CD4-positive, alpha-beta T cell treated with Interferon gamma for 1 hour (primary cell): ENCODE measurements around the gene IGSF5.
"Not testable (repeated sequence)": the region's sequence is repeated elsewhere in the genome, so short reads cannot be mapped to it uniquely, and the experiment has no call there.

ENCODE experiments used
- DNase-seq: peaks from one replicate; pipeline ENCODE4 v3.0.0-alpha.2; 2020

IGSF5 gene

DNA sequence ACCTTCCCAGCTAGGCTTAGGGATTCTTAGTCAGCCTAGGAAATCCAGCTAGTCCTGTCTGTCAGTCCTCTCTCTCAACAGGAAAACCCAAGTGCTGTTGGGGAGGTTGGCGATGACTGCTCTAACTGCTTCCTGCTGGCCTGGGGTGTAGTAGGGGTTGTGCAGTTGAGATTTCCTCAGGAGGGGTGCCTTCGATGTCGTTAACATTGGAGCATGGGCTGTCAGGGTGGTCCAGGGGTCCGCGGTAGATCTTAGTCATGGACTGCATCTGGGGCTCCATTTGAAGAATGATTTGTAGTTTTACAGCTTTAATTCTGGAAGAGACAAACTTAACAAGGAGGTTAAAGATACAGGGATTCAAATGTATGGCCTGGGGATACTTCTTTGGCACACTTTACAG lies 5.5 kb upstream of the IGSF5 start:
- not testable (repeated sequence) for DNase-seq

DNA sequence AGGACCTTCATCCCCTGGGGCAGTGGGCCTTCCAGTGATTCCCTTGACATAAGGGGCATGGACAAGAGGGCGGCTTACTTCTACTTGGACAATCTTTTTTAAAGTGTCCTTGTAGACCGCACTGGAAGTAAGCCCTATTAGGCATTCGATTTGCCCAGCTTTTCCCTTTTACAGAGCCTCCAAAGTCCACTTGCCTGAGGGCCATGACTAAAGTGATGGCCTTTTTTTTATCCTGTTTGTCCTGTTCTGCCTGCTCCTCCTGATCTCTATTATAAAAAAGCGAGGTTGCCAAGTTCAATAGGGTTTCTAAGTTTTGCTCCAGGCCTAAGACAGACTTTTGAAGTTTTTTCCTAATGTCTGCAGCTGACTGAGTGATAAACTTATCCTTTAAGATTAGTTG lies 2.4 kb upstream of the IGSF5 start:
- DNase-seq: not testable (repeated sequence)

DNA sequence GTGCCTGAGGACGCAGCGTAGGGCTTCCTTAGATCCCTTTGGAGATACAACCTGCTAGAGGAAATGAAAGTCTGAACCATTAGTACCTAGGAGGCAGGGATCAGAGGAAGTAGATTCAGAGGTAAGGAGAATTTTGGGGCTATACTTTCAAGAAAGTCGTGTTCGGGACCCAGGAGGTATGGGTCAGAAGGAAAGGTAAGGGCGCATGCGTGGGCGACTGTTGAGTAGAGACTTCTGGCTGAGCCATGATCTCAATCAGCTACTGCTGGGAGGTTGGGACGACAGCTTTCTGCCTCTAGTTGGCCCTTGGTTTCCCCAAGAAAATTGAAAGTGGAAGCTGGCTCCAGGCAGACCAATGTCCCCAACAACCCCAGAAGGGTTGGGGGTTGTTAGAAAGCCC lies 349 bp downstream of the IGSF5 start:
- DNase-seq: not testable (repeated sequence)

DNA sequence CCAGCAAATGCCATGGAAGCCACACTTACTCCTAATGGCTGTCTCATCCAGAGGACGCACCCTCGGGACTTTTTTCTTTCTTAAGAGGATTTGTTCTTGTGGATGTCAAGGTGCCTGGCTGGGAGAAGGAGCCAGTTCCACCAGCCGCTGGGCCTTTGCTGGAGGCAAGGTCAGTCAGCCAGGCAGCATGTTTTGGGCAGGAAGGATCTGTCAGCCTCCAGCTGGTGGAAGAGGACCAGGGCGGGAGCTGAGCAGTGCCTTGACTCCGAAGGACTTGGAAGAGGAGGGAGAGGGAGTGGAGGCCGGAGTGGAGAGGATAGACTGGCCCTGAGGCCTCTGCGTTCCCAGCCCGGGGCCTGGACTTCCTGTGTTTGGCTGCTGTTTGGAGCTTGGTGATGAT lies 5.7 kb downstream of the IGSF5 start:
- DNase-seq: no peak

DNA sequence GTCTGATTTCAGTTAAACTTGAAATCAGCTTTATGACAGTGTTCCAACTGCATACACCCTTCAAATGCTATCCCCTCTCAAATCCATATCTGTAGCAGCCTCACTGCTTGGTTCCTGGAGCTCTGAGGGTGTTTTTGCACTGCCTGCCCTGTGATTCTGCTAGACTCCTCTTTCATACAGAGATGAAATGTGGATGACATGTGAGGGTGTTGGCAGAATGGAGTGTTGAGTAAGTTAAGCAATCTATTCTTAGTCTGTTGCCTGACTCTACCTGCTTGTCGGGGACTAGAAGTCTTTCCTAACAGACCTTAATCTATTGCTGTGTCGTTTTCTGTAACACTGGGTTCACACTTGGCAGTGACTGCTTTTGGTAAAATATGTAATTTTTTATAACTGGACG lies 9.8 kb downstream of the IGSF5 start:
- no peak for DNase-seq

DNA sequence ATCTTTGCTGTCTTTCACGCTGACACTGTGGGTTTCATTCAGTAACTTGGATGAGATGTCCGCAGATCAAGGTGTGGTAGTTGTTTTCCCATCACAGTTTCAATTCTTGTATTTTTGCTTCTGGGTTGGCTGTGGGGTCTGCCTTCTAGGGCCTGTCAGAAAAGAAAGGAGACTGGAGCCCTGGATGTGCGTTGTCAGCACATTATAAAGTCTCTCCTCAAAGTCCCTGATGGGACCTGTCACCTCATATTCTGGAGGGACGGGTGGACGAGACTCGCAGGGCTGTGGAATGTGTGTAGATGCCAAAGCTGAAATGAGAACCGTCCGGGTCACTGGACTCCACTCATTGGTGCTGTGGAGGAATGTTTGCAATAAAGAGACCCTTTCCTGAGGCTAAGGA lies 11.3 kb downstream of the IGSF5 start:
- DNase-seq: no peak

DNA sequence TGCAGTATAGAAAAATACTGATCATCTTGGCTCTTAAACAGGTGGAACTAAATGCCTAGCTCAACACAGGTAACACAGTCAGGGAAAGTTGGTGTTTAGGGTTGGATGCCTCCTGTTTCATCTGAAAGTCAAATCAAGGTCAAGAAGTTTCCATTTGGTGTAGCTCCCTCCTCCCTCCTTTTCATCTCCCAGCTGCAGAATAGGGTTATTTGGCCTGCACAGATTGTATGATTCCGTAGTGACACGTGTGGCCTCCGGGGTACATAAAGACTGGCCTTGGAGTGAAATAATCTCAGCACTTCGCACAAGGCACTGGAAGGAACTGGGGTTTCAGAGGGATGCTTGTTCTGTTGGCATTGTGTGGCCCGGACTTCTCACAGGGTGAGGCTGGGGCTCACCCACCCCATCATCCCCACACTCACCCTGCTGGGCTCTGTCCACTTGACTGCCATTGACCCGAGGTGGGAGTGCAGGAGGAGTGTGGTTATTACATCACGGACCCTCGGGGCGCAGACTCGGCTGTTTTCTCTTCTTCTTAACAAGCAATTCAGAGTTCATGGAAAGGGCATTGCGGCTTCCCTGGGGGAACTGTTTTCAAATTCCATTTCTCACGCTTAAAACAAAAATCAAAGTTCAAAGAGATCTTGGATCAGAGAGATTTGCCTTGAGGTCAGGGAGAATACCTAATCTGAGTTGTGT lies 18.4 kb downstream of the IGSF5 start:
- no peak for DNase-seq

DNA sequence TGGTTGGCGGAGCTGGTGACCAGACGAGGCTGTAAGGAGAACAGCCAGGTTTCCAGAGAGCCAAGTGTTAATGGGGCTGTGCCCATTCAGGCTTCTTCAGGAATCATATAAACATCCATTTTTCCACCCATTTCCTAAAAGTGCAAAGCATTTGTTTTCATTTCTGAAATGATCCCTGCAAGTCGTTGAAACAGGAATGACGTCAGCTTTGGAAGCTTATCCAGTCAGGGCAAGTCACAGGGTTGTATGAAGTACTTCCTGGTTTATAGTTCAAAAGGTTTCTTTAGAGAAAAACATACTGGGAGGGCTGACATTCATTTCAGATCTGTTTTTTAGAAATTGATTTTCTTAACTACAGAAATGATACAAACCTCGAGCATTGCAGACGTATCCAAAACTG lies 29.2 kb downstream of the IGSF5 start:
- DNase-seq: no peak

DNA sequence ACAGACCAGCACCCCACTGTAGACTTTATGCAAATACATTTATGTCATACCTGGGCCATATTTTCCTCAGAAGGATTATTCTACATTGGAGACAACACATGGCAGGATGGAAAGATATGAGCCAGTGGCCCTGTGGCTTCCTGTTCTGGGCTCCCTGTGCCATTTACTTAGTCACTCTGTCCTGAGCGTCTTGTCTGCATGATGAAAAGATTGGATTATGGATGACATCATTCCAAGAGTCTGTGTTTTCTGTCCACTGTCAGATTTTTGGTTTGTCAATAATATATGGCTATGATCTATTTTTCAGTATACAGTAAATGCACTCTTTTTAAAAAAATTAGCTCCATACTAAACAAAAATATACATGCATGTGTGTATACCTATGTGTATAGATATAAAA lies 30.8 kb downstream of the IGSF5 start:
- DNase-seq: no peak

DNA sequence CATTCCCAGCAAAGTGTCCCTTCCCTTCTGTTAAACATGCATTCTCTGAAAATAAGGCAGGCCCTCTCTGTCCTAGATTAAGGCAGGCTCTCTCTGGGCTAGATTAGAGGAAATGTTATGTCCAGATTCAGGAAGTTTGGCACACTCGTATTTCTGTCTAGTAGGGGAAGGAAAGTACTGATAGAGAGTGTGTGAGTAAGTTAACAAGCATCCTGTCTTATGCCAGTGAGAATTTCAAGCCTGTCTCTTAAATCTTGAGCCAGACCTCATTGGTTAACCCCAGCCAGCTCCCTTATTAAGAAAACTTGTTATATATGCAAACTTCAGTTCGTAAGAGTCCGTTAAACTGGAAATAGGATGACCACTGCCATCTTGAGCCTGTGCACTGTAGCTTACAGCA lies 31.6 kb downstream of the IGSF5 start:
- DNase-seq: no peak

DNA sequence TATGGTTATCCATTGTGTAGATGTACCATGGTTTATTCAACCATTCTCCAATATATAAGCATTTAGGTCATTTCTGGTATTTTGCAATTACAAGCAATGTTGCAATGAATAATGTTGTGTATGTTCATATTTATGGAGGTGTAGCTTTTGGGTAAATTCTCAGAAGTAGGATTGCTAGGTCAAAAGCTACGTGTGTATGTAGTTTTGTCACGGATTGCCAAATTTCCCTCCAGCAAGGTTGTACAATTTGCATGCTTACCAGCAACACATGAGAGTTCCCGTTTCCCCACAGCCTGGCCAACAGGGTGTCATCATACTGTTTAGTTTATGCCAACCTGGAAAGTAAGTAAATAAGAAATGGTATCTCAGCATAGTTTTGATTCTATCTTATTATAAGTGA lies 36.3 kb downstream of the IGSF5 start:
- no peak for DNase-seq

DNA sequence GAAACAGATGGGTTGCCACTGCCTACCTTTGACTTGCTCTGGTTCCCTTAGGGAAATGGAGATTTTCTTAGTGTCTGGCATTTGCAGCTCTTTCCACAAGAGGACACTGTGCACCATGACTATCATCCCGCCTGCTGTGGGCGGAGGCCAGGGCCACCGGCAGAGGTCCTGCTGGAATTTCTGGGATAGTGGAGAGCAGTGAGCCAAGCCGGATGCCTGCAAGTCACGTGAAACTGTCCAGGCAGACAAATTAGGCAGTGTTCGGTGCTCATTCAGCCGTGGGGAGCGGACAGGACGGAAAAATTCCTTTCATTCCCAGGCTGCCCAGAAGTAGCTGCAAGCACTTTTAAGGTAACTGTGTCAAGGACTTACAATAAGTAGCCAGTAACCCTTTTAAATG lies 43.4 kb downstream of the IGSF5 start:
- DNase-seq: no peak

DNA sequence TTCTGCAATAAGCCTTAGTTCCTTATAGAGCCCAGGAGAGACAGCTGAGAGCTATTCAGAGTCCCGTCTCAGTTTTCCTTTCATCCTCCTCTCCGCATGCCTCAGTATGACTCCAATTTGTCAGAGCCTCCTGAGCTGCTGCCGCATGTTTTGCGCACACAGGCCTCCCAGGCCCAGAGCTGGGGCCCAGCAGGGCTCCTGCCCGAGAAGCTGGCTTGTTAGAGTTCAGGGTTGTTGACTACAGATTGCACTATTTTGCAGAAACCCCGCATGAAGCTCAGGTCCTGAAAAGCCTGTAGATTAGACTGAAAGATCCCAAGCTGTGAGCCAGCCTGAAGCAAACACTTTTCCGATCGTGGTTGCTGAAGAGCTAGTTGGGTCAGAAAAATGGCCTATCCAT lies 51.5 kb downstream of the IGSF5 start:
- DNase-seq: no peak

DNA sequence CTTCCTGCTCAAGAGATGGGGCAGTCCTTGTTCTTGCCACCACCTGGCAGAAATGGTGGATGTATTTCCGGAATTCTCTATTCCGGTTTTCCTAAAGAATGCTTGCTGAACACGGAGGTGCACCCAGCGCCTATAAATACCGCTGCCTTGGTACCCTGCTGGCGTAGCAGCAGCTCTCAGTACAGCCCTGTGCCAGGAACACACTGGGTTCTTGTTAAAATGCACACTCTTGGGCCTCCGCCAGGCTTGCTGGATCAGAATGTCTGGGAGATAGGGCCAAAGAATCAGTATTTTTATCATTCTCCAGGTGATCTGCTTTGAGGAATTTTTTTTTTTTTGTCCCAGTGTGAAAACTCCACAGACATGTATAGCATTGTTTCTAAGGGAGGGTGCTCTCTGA lies 54.2 kb downstream of the IGSF5 start:
- DNase-seq: no peak

DNA sequence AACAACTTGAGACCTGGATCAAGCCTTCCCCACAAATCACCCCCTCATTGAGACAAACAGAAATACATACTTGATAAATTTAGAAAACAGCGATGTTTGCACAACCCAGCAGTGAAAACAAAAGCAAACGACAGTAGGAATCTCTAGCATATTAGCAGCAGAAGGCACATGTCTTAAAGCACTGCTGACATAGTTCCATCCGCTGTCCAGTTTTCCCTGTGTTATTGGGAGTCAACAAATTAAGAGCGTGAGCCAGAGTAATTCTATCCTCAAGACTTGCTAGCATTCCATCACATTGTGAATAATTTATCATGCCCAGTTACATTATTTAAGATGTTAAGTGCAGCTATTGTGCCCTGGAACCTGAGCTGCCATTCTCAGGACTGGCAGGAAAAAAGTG lies 55.3 kb downstream of the IGSF5 start:
- no peak for DNase-seq

DNA sequence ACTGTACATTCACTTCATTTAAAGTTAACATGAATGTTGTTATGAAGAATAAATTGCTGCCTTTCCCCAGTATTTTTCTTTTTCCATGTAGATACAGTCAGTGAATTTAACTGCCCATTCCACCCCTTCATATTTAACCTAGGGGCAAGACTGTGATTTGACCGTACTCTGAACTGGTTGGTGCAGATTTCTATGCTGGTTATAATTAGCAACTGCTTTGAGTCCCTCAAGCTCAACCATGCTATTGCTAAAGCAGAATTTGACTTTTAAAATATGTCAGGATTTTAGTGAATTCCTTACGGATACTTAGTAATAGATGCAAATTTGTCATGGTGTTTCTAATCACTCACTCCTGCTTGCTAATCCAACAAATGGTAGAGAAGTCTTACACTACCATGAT lies 57.2 kb downstream of the IGSF5 start:
- no peak for DNase-seq

DNA sequence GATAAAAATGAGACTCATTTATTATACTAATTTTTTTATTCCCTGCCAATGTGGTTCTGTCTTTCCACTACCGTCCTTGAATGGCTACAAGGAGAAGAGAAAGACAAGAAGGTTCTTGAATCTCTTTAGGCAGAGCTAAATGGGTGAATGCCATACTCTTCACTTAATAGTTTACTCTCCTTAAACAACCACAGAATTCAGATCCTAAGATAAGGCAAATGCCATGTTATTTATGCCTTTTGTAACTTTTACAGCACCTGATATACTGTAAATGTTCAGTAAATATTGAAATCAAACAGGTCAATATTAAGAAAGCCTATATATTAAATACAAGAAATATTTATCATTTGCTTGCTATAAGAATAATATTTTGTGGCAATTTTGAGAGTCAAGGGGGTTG lies 58.4 kb downstream of the IGSF5 start:
- DNase-seq: no peak

DNA sequence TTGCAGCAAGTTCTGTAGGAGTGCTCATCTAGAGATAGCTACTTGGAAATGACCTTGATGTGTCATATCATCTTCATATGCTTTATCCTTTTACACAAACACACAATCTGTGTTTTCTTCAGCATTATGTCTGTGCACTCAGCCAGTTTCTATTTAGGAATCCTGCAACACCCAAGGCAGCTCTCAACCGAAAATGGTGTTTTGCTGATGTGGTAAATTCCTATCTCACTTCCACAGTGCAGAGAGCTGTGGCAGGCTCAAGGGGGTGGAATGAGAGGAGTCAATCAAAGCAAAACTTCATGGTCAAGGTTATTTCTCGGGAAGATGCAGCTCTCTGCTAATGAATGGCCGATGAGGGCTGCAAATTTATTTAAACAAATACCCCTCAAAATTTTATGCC lies 59.3 kb downstream of the IGSF5 start:
- DNase-seq: no peak

DNA sequence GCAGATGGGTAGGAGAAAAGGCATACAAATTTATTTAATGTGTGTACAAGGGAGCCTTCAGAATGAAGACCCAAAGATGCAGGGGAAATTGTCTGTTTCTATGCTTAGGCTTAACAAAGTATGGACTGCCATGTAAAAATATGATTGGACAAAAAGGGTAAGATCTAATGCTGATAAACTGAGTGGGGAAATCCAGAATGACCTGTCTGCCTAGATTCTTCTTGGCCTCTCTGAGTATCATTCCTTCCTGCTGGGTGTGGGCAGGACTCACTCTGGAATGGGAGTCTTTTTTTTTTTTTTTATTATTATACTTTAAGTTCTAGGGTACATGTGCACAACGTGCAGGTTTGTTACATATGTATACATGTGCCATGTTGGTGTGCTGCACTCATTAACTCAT lies 61.0 kb downstream of the IGSF5 start:
- DNase-seq: no peak

DNA sequence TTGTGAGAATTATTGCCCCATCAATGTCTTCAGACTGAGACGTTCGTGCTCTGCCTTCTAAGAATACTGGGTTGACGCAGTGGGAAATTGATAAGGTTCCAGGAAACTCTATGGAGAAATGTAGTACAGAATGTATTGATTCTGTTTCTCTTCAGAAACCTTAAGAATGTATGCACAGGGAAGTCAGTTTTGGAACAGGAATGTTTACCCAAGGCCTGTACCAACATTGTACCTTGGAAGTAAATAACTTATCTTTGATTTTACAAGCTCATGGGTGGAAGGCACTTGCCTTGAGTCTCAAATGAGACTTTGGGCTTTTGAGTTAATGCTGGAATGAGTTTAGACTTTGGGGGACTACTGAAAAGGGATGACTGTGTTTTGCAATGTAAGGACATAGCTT lies 62.8 kb downstream of the IGSF5 start:
- DNase-seq: no peak

DNA sequence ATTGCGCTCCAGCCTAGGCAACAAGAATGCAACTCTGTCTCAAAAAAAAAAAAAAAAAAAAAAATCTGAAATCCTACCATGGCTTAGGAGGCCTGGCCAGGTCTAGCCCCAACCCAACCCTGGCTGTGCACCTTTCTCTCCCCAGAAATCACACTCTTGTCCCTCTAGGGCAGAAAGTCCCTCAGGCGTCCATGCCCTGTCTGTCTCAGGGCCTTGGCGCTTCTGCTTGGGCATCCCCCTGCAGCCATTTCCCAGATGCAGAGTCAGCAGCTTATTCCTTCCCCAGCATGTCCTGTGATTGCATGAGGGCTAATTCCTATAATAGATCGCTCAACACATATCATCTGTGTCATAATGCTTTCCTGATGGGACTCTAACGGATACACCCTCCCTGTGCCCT lies 65.0 kb downstream of the IGSF5 start:
- DNase-seq: no peak

DNA sequence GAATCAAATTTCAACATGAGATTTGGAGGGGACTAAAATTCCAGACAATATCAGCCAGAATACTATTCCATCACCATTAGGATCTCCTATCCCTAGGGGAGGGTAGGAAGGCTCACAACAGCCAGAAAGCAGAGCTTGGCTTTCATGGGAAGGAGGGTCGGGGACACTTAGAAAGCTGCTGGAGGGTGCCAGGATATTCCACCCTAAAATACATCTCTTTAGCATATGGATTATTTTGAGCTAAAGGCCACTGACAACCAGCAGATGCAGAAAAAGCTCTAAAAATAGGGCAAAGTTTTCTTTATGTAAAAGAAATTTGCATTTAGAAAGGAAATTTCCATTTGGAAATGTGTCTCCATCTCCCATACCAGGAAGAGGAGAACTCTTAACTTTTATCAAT lies 68.0 kb downstream of the IGSF5 start:
- DNase-seq: no peak

DNA sequence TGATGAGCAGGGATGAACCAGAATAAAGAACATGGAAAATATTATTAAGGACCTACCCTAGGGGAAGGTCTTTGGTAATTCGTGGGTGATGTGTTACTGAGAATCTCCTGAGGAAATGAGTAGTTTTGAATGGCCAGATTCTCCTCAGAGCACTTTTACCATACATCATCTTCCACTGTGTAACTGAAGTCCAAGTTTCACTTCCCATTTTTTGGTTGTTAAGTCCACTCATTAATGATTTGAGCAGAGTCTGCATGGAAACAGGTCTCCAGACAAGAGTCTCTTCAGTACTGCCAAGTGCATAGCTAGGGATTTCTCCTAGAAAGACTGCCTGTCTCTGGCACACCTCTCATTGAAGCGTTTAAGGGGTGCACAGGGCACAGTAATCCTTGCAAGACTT lies 73.6 kb downstream of the IGSF5 start:
- DNase-seq: no peak

DNA sequence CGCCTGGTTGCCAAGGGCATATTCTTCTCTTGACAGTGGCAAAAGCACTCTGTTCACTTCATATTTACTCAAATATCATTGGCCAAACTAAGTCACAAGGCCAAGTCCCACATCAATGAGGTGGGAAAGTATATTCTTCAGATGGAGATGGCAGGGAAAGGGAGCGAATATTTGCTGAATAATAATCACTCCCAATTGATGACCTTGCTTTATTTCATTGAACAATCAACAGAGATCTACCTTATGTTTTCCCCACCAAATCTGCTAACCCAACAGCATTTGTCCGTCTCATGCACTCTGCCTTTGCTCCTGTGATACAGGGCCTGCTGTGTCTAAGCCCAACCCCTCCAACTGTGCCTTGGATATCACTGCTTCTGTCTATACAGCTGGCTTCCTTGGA lies 77.1 kb downstream of the IGSF5 start:
- no peak for DNase-seq

DNA sequence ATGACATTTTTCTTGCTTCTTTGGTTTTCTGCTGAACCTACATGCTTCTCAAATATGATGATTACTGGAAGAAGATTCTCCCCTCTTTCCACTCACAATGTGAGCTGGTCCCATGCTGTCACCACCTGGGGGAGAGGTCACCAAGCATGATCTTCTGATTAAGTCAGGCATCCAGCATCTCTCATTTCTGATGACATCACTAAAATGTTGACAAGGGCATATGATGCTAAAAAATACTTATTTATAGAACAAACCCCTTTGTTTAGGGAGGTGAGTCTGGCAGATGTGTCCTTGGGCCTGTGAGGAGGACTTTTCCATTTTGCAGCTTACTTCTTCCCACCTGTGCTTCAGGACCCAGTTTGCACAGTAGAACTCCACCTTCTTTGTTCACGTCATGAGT lies 80.3 kb downstream of the IGSF5 start:
- DNase-seq: no peak

DNA sequence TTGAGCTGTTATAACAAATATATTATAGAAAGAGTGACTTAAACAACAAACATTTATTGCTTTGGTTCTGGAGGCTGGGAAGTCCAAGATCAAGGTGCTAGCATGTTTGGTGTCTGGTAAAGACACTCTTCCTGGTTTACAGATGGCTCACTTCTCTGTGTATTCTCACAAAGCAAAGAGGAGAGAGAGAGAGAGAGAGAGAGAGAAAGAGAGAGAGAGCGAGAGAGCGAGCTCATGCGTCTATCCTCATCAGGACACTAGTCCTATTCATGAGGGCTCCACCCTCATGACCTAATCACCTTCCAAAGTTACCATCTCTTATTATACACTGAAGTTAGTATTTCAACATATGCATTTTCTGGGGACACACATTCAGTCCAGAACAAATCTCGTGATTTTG lies 89.6 kb downstream of the IGSF5 start:
- no peak for DNase-seq
